Measurements from ENCODE around the gene LANCL3.

Gene LANCL3

GRCh38 chrX:37685381-37686359 lies 114.2 kb downstream of the LANCL3 start, which contains the start of gene XK:
Gene XK, plus strand, starts transcription at chrX:37685791. Its CDS starts 171 bp downstream, at chrX:37685962.
- DNase-seq = no peak

GRCh38 chrX:37686369-37686995 lies 115.0 kb downstream of the LANCL3 start:
- DNase-seq = no peak

DNA sequence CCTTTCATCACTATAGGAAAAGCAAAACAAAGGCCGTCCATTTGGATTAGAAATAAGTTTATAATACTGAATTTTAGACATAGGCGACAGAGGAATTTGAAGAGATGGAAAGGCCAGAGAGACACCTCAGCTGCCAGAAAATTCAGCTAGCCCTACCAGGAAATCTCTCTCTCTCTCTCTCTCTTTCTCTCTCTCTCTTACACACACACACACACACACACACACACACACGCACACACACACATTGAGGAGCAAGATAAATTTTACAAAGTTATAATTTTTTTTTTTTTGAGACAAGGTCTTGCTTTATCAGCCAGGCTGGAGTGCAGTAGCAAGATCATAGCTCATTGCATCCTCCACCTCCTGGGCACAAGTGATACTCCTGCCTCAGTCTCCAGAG lies 115.5 kb downstream of the LANCL3 start:
- no peak for DNase-seq

GRCh38 chrX:37690119-37690518 lies 118.7 kb downstream of the LANCL3 start:
- DNase-seq = no peak

- no peak for DNase-seq
Observed at GRCh38 chrX:37692918-37693317, 121.5 kb downstream of the LANCL3 start.

- no peak for DNase-seq
Observed at GRCh38 chrX:37697169-37697760, 125.8 kb downstream of the LANCL3 start.

GRCh38 chrX:37701588-37701987 lies 130.1 kb downstream of the LANCL3 start:
- no peak for DNase-seq

- no peak for DNase-seq
Observed at GRCh38 chrX:37711991-37712390, 140.5 kb downstream of the LANCL3 start.

DNA sequence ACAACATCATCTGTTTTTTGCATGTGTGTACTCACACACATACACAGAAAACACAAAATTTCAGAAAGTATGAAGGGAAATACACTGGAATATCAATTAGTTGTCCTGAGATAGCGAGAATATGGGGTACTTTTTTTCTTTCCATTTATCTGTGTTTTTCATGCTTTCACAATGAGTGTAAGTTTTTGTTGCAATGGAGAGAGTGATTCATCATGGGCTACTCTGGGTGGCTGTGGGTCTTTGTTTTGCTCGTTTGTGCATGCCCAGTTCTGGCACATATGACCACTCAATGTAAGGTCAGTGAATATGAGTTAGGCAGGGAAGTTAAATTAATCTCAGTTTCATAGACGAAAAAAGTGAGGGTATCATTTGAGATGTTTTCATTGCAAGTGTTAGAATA lies 141.0 kb downstream of the LANCL3 start:
- no peak for DNase-seq

- DNase-seq = no peak
Observed at GRCh38 chrX:37714479-37714878, 143.0 kb downstream of the LANCL3 start.

- no peak for DNase-seq
Observed at GRCh38 chrX:37716602-37717001, 145.1 kb downstream of the LANCL3 start.

DNA sequence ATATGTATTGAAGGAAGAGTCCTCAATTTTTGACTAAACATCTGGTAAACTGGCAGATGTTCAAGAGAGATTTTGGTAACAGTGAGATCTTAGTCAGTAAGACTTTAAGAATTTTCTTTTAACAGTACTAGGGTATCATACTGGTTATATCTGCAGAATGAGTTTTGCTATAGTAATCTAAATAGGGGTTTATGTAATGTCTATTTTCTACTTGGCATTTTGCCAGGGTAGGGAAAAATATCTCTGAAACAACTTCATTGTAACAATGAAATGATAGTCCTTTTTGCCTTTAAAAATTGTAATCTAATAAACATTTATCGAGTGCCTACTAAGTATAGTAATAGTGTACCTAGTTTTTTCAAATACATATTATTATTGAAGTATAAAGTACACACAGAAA lies 146.2 kb downstream of the LANCL3 start:
- DNase-seq = no peak

GRCh38 chrX:37722595-37722994 lies 151.1 kb downstream of the LANCL3 start:
- DNase-seq = no peak

GRCh38 chrX:37726346-37726745 lies 154.9 kb downstream of the LANCL3 start:
- DNase-seq = no peak

Data from effector CD8-positive, alpha-beta T cell (primary cell).